Hematopoietic multipotent progenitor cell (in vitro differentiated cells): Measurements from ENCODE around the gene NME4. TPM values are rescaled to one million over a fixed set of nuclear protein-coding genes. Genes with fewer than 3 reads are reported as not detected.

Experiments
- DNase-seq, 3 donors: peaks; one replicate each; pipeline ENCODE4 v3.0.0-alpha.2; 2011 to 2015; ENCODE audit warnings: low read depth in 2 of 3, low spot score in 2 of 3
- small RNA-seq: library from RNA; depleted of rRNA; stranded (forward); fragments of <200 nt; gene quantifications from one replicate; pipeline ENCODE3, GENCODE V24; 2012
- total RNA-seq: library from RNA; depleted of rRNA; stranded (reverse); fragments of >200 nt; gene quantifications from one replicate; pipeline ENCODE4 v1.2.3, GENCODE V29; 2012

Gene NME4
- total RNA-seq, 1 donor: 170 TPM

GRCh38 chr16:425082-425718, 28.2 kb downstream of the NME4 start, which contains the start of gene RAB11FIP3:
Gene RAB11FIP3 (plus strand): TSS chr16:425649. CDS start chr16:426007, 358 bp downstream.
- DNase-seq: peak; percentile 76 to 82 (median 78)

GRCh38 chr16:425740-426114, 28.7 kb downstream of the NME4 start:
- no peak for DNase-seq

DNA sequence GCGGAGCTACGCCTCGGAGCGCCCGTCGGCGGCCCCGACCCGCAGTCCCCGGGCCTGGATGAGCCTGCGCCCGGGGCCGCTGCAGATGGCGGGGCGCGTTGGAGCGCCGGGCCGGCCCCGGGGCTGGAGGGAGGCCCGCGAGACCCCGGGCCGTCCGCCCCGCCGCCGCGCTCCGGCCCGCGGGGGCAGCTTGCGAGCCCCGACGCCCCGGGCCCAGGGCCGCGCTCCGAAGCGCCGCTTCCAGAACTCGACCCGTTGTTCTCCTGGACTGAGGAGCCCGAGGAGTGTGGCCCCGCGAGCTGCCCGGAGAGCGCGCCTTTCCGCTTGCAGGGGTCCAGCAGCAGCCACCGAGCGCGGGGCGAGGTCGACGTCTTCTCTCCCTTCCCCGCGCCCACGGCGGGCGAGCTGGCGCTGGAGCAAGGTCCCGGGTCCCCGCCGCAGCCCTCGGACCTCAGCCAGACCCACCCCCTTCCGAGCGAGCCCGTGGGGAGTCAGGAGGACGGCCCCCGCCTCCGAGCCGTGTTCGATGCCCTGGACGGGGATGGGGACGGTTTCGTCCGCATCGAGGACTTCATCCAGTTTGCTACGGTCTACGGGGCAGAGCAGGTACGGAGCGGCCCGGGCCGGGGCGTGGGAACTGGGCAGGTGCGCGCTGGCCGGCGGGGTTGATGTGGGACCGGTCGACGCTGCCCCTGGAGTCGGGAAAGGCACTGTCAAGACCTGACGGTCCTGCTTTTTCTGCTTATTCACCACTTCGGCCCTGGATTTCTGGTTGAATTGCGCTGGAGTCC, 29.3 kb downstream of the NME4 start:
- no peak for DNase-seq

DNA sequence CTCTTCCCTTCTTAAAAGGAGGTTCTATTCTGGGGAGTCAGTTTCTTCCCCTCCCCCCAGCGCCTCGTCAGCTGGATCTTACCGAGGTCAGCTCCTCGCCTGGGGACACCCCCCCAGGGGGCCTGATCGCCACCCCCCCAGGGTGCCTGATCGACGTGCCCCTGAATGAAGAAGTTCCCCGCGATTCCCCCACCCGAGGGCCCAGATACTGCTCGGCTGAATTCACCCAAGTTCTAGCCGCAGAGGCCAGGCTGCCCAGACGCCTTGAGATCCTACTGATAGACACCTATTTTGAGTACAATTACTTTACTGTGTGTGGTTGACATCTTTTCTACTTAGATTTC, 29.9 kb downstream of the NME4 start:
- DNase-seq: peak in 1 of 3 donors; percentile 9

GRCh38 chr16:427250-427649, 30.3 kb downstream of the NME4 start:
- DNase-seq: no peak

- no peak for DNase-seq
Measured at GRCh38 chr16:430904-431303, 33.9 kb downstream of the NME4 start.

GRCh38 chr16:440627-441026, 43.6 kb downstream of the NME4 start:
- no peak for DNase-seq

DNA sequence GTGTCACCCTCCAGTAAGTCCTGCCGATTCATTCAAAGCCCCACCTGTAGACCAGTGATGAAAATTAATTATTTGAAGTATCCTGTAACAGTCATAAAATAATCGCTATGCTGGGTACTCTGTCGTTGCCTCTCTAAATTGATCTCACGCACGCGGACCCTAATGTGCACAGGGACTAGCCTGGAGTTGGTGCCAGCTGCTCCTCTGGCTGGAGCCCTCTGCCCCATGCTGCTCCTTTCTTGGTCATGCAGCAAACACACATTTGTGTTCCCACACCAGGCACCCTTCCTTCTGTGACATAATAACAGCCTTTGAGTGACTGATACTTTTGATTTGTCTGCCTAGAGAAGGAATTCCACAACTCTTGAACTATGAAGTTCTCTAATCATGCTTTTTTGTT, 44.4 kb downstream of the NME4 start:
- DNase-seq: no peak

GRCh38 chr16:442976-443375, 46.0 kb downstream of the NME4 start:
- no peak for DNase-seq

- DNase-seq: no peak
Measured at GRCh38 chr16:444027-444426, 47.0 kb downstream of the NME4 start.

DNA sequence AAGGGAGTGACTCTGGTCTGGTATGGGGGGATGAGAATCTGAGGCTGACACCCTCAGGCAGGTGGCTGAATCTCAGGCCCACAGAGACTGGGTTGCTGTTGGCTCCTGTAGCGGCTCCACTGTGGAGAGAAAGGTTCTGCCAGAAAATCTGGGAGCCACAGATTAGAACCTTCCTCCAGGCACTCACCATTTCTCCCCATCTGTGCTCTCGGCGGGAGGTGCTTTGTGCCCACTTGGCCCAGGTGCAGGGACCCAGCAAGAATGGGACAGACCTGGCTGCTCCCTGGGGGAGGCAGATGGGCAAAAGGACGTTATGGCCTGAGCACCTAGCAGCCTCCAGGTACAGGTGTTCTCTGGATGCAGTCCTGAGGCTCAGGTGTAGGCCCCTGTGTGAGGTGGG, 48.6 kb downstream of the NME4 start:
- DNase-seq: no peak

Small RNAs within 50 kb of the gene (small RNA-seq; reads per million reads assigned to genes)
- gene RF00019: not detected

Other genes with a start within 250 kb of the NME4 start
- gene HBZ, start 244.6 kb upstream of the NME4 start, total RNA-seq: not detected
- 1.3 TPM for gene HBM, start 231.2 kb upstream of the NME4 start, total RNA-seq
- gene HBA2, start 224.3 kb upstream of the NME4 start, total RNA-seq: 169 TPM
- gene HBA1, start 220.5 kb upstream of the NME4 start, total RNA-seq: 192 TPM
- 3.8 TPM for gene HBQ1, start 216.7 kb upstream of the NME4 start, total RNA-seq
- gene LUC7L, start 167.8 kb upstream of the NME4 start, total RNA-seq: 50.4 TPM
- gene FAM234A, start 162.4 kb upstream of the NME4 start, total RNA-seq: 47.4 TPM
- 1.3 TPM for gene RGS11, start 121.3 kb upstream of the NME4 start, total RNA-seq
- 0.27 TPM for gene ARHGDIG, start 116.6 kb upstream of the NME4 start, total RNA-seq
- 0.27 TPM for gene PDIA2, start 114.0 kb upstream of the NME4 start, total RNA-seq
- 45.8 TPM for gene AXIN1, start 44.5 kb upstream of the NME4 start, total RNA-seq
- gene MRPL28, start 26.7 kb upstream of the NME4 start, total RNA-seq: 56.0 TPM
- gene PGAP6, start 15.2 kb upstream of the NME4 start, total RNA-seq: 88.3 TPM
- 13.5 TPM for gene DECR2, start 4.7 kb downstream of the NME4 start, total RNA-seq
- 23.4 TPM for gene RAB11FIP3, start 28.4 kb downstream of the NME4 start, total RNA-seq
- gene CAPN15, start 130.5 kb downstream of the NME4 start, total RNA-seq: 59.2 TPM
- gene PRR35, start 163.2 kb downstream of the NME4 start, total RNA-seq: under 0.01 TPM
- gene NHLRC4, start 169.8 kb downstream of the NME4 start, total RNA-seq: 14.3 TPM
- 36.9 TPM for gene PIGQ, start 172.8 kb downstream of the NME4 start, total RNA-seq
- 33.4 TPM for gene RAB40C, start 192.9 kb downstream of the NME4 start, total RNA-seq
- 0.27 TPM for gene WFIKKN1, start 233.8 kb downstream of the NME4 start, total RNA-seq
- 101 TPM for gene METTL26, start 239.1 kb downstream of the NME4 start, total RNA-seq
- 20.5 TPM for gene MCRIP2, start 244.6 kb downstream of the NME4 start, total RNA-seq